ENCODE measurements around the gene ANTKMT.

Gene ANTKMT

DNA sequence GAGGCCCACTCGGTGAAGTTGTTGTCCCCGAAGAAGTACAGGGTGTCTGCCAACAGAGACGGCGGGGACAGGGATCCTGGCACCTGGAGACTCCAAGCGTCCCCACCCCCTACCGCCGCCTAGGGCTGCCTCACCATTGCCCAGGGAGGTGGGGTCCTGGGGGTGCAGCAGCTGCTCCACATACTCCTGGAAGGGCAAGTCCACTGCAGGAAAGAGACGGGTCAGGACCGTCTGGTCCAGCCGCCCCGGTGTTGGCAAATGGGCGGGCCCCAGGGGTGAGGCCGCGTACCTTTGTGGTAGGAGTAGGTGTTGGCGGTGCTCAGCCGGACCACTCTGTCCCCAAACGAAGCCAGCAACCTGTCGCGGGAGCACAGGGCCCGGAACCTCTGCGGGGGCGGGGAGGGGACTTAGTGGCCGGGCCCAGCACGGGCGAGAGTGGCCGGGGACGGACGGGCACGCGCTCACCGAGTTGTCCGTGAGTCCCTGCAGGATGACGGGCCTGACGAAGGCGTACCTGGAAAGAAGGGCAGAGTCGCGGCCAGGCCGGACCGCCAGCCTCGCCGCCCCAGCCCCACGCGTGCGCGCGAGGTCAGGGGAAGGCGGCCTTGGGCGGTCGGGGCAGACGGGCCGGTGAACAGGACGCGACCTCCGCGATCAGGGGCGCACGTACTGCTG lies 37.4 kb upstream of the ANTKMT start:
- Histone ChIP-seq H3K9ac (ENCODE audit: low read length) (peak overlapping the region; percentile 58), H3F3A (ENCODE audit: insufficient read depth) (peaks cover 9% of the 10 kb centered on the region; the same call in 1 of the 2 replicates), H3K9me2 (replicated peaks; ENCODE audit: insufficient read depth, low read length) (no peaks in the 10 kb centered on the region), H3K27ac (ENCODE audit: low read depth, low read length) (peak overlapping the region; percentile 38; the same call in 1 of the 2 replicates), H3K9me3 (ENCODE audit: insufficient read depth, low read length) (no peaks in the 10 kb centered on the region), H3K79me2 (ENCODE audit: insufficient read depth, low read length) (peaks cover 23% of the 10 kb centered on the region; the same call in 1 of the 2 replicates), H3K4me3 (ENCODE audit: insufficient read depth, low read length, poor library complexity, severe bottlenecking) (peak overlapping the region; percentile 55), H4K20me1 (ENCODE audit: low read depth, low read length) (no peaks in the 10 kb centered on the region), H3K36me3 (ENCODE audit: low read length) (no peaks in the 10 kb centered on the region), H2AFZ (ENCODE audit: low read depth, low read length, severe bottlenecking) (no peak overlapping the region), H3K27me3 (ENCODE audit: low read length) (no peaks in the 10 kb centered on the region), H3K4me2 (ENCODE audit: low read depth, low read length, poor library complexity, severe bottlenecking) (peak overlapping the region; percentile 64)
- TF ChIP-seq, protein P1, sequence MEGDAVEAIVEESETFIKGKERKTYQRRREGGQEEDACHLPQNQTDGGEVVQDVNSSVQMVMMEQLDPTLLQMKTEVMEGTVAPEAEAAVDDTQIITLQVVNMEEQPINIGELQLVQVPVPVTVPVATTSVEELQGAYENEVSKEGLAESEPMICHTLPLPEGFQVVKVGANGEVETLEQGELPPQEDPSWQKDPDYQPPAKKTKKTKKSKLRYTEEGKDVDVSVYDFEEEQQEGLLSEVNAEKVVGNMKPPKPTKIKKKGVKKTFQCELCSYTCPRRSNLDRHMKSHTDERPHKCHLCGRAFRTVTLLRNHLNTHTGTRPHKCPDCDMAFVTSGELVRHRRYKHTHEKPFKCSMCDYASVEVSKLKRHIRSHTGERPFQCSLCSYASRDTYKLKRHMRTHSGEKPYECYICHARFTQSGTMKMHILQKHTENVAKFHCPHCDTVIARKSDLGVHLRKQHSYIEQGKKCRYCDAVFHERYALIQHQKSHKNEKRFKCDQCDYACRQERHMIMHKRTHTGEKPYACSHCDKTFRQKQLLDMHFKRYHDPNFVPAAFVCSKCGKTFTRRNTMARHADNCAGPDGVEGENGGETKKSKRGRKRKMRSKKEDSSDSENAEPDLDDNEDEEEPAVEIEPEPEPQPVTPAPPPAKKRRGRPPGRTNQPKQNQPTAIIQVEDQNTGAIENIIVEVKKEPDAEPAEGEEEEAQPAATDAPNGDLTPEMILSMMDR (IDR thresholded peaks at IDR 0.05; ENCODE audit: insufficient read depth, low read length, poor library complexity, severe bottlenecking): no peak
- TF ChIP-seq EZH2phosphoT487 (conservative IDR thresholded peaks at IDR 0.05; ENCODE audit: low read length): no peak

DNA sequence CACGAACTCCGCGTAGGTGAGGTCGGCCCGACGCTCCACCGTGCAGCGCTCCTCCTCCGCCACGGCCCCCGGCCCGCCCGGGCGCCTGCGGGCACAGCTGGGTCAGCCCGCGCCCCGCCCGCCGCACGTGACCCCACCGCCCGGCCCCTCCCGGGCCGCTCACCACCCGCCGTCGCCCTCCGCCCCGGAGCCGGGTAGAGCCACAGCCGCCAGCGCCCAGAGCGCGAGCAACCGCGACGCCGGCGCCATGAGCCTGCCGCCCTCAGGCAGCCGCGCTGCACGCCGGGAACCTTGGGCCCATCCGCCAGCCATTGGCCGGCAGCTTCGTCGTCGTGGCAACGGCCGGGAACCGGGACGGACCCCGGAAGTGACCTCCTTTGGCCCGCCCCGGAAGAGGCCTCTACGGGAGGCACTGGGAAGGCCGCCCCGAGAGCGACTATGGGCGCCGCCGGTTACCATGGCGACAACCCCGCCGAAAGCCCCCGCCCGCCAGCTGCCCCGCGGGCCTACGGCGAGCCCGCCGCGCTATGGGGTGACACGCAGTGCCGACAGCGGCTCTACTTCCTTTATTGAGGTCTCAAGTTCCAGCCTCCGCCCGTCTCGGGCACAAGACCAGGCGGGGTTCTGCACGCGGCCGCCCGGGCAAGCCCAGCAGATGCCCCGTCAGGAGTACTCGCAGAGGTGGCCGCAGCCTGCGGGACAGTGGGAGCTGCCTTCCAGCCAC lies 36.7 kb upstream of the ANTKMT start, which contains the start of gene JMJD8:
TSS of gene JMJD8 (minus strand) at position 264 of the 724 bp plus-strand sequence. CDS start at position 249, 15 bp downstream.
- Histone ChIP-seq H3K9me2 (replicated peaks; ENCODE audit: insufficient read depth, low read length) (no peaks in the 10 kb centered on the region), H3F3A (ENCODE audit: insufficient read depth) (peaks cover 4% of the 10 kb centered on the region; the same call in 1 of the 2 replicates), H3K9ac (ENCODE audit: low read length) (peak within 1 kb of the TSS; percentile 58), H3K4me3 (ENCODE audit: insufficient read depth, low read length, poor library complexity, severe bottlenecking) (peak within 1 kb of the TSS; percentile 55), H3K27me3 (ENCODE audit: low read length) (no peaks in the 10 kb centered on the region), H4K20me1 (ENCODE audit: low read depth, low read length) (no peaks in the 10 kb centered on the region), H3K4me2 (ENCODE audit: low read depth, low read length, poor library complexity, severe bottlenecking) (peak within 1 kb of the TSS; percentile 64), H2AFZ (ENCODE audit: low read depth, low read length, severe bottlenecking) (no peak within 1 kb of the TSS), H3K79me2 (ENCODE audit: insufficient read depth, low read length) (peaks cover 23% of the 10 kb centered on the region; the same call in 1 of the 2 replicates), H3K36me3 (ENCODE audit: low read length) (no peaks in the 10 kb centered on the region), H3K27ac (ENCODE audit: low read depth, low read length) (peak within 1 kb of the TSS; percentile 38; the same call in 1 of the 2 replicates), H3K9me3 (ENCODE audit: insufficient read depth, low read length) (no peaks in the 10 kb centered on the region)
- TF ChIP-seq, protein P1 (IDR thresholded peaks at IDR 0.05; ENCODE audit: insufficient read depth, low read length, poor library complexity, severe bottlenecking): no peak
- TF ChIP-seq EZH2phosphoT487 (conservative IDR thresholded peaks at IDR 0.05; ENCODE audit: low read length): no peak

DNA sequence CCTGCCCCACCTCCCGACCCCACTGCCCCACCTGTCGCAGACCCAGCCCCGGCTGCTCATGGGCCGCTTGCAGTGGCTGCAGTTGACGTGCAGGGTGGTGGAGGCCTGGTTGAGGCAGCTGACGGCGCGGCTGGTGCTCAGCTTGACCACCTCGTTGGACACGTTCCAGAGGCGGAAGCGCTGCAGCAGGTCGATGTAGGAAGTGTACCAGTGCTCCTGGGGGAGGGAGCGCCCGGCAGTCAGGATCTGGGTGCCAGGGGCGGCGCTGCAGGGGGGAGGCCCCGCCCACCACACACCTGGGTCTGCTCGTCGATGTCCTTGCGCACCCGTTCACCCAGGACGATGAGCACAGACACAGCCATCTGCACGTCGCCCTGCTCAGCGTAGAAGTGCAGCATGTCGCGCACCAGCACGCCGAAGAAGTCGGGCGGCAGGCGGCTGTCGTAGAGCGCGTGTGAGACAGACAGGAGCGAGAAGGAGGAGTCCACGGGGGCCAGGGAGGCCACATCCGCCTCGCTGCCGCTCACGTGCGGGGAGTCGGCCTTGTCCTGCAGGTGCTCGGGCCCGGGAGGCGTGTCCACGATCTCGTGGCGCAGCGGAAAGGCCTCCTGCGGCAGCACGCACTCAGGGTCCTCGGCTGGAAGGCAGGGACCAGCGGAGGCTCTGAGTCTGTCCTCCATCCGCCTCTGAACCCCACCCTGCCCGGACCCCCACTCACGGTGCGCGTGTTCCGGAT lies 35.8 kb upstream of the ANTKMT start:
- H3K79me2 ChIP-seq (ENCODE audit: insufficient read depth, low read length): peaks cover 23% of the 10 kb centered on the region; the same call in 1 of the 2 replicates
- no peaks in the 10 kb centered on the region; the same call in 1 of the 2 replicates for H3F3A ChIP-seq (ENCODE audit: insufficient read depth)
- no peaks in the 10 kb centered on the region for H3K9me2 ChIP-seq (replicated peaks; ENCODE audit: insufficient read depth, low read length)
- no peak overlapping the region for H2AFZ ChIP-seq (ENCODE audit: low read depth, low read length, severe bottlenecking)
- H4K20me1 ChIP-seq (ENCODE audit: low read depth, low read length): no peaks in the 10 kb centered on the region
- H3K9me3 ChIP-seq (ENCODE audit: insufficient read depth, low read length): no peaks in the 10 kb centered on the region
- TF ChIP-seq, protein P1 (IDR thresholded peaks at IDR 0.05; ENCODE audit: insufficient read depth, low read length, poor library complexity, severe bottlenecking): no peak
- TF ChIP-seq EZH2phosphoT487 (conservative IDR thresholded peaks at IDR 0.05; ENCODE audit: low read length): no peak
- H3K27me3 ChIP-seq (ENCODE audit: low read length): no peaks in the 10 kb centered on the region
- no peak overlapping the region for H3K9ac ChIP-seq (ENCODE audit: low read length)
- H3K27ac ChIP-seq (ENCODE audit: low read depth, low read length): no peak overlapping the region
- H3K4me2 ChIP-seq (ENCODE audit: low read depth, low read length, poor library complexity, severe bottlenecking): no peak overlapping the region
- H3K36me3 ChIP-seq (ENCODE audit: low read length): no peaks in the 10 kb centered on the region
- no peak overlapping the region for H3K4me3 ChIP-seq (ENCODE audit: insufficient read depth, low read length, poor library complexity, severe bottlenecking)

Measured in SU-DHL-6 (cell line).